HEK293 (cell line): ENCODE results near the gene TBC1D20.
A peak's percentile ranks its signal among the peaks of the same experiment; 100 is the strongest.

Experiments
- CTCF ChIA-PET: fragments of 350-600 bp; formaldehyde crosslinking; extraction: SDS; loops from one replicate; lab custom pipeline; 2021; ENCODE audit warnings: antibody characterized with exemption; lab: Yijun Ruan, JAX
- POLR2A ChIA-PET: fragments of 300-600 bp; formaldehyde crosslinking; extraction: SDS; loops from one replicate; lab custom pipeline; 2020; ENCODE audit warnings: antibody characterized with exemption, inconsistent platforms; lab: Yijun Ruan, JAX
- H3K27ac ChIP-seq: fragments of 200-500 bp; sonication (Bioruptor generic); 2 replicates; pipeline ENCODE4 v1.5.1; 2014; ENCODE audit warnings: low read depth, low read length, control low read depth, inconsistent platforms; ENCODE audit errors: extremely low read depth
- H3K36me3 ChIP-seq, 2 experiments: fragments of 200-500 bp in 1 of 2; sonication (Bioruptor generic) in 1 of 2; 1 replicate in 1 of 2; 2 replicates in 1 of 2; pipeline ENCODE4 v1.5.1; 2014 to 2017; ENCODE audit warnings: inconsistent platforms in 2 of 2, low read length in 2 of 2; ENCODE audit not compliant: control insufficient read depth in 2 of 2, insufficient read depth in 1 of 2
- H3K4me1 ChIP-seq: fragments of 200-500 bp; sonication (Bioruptor generic); 2 replicates; pipeline ENCODE4 v1.5.1; 2014; ENCODE audit warnings: mild to moderate bottlenecking, low read length, inconsistent platforms; ENCODE audit not compliant: control insufficient read depth, insufficient read depth
- H3K4me3 ChIP-seq: 2 replicates; pipeline ENCODE4 v1.5.1; 2011; ENCODE audit warnings: low read depth, mild to moderate bottlenecking, control low read depth, low read length, moderate library complexity
- H3K9me3 ChIP-seq: fragments of 200-500 bp; sonication (Bioruptor generic); 2 replicates; pipeline ENCODE4 v1.5.1; 2014; ENCODE audit warnings: low read depth, low read length, inconsistent platforms; ENCODE audit not compliant: control insufficient read depth, insufficient read depth
- FEZF1 ChIP-seq: fragments of 450-650 bp; formaldehyde crosslinking; IDR thresholded peaks from 2 replicates; pipeline ENCODE4 v1.5.1; 2016; ENCODE audit warnings: missing biosample characterization, missing genetic modification characterization
- HOXC10 ChIP-seq: sonication (generic); formaldehyde crosslinking; IDR thresholded peaks from 2 replicates; pipeline ENCODE4 v1.8.1; 2023; ENCODE audit warnings: mild to moderate bottlenecking, missing genetic modification reagents
- KLF16 ChIP-seq: fragments of 450-650 bp; formaldehyde crosslinking; IDR thresholded peaks from 2 replicates; pipeline ENCODE4 v1.5.1; 2017; ENCODE audit warnings: missing biosample characterization, missing genetic modification characterization
- RBAK ChIP-seq: fragments of 450-650 bp; formaldehyde crosslinking; IDR thresholded peaks from 2 replicates; pipeline ENCODE4 v1.5.1; 2016; ENCODE audit warnings: missing biosample characterization, missing genetic modification characterization
- ZNF10 ChIP-seq: fragments of 450-650 bp; formaldehyde crosslinking; IDR thresholded peaks from 2 replicates; pipeline ENCODE4 v1.5.1; 2017; ENCODE audit warnings: missing biosample characterization, missing genetic modification characterization
- ZNF155 ChIP-seq: fragments of 450-650 bp; formaldehyde crosslinking; IDR thresholded peaks from 2 replicates; pipeline ENCODE4 v1.5.1; 2016; ENCODE audit warnings: missing biosample characterization, missing genetic modification characterization
- ZNF211 ChIP-seq: fragments of 450-650 bp; formaldehyde crosslinking; IDR thresholded peaks from 2 replicates; pipeline ENCODE4 v1.5.1; 2016; ENCODE audit warnings: low read depth, missing biosample characterization, missing genetic modification characterization
- ZNF248 ChIP-seq: fragments of 450-650 bp; formaldehyde crosslinking; IDR thresholded peaks from 2 replicates; pipeline ENCODE4 v1.5.1; 2017; ENCODE audit warnings: missing biosample characterization, missing genetic modification characterization
- ZNF404 ChIP-seq: fragments of 450-650 bp; formaldehyde crosslinking; IDR thresholded peaks from 2 replicates; pipeline ENCODE4 v1.5.1; 2017; ENCODE audit warnings: missing biosample characterization, missing genetic modification characterization
- ZNF48 ChIP-seq: fragments of 450-650 bp; formaldehyde crosslinking; IDR thresholded peaks from 2 replicates; pipeline ENCODE4 v1.5.1; 2016; ENCODE audit warnings: missing biosample characterization, missing genetic modification characterization
- ZNF501 ChIP-seq: fragments of 450-650 bp; formaldehyde crosslinking; IDR thresholded peaks from 2 replicates; pipeline ENCODE4 v1.5.1; 2016; ENCODE audit warnings: missing biosample characterization, missing genetic modification characterization
- ZNF664 ChIP-seq: fragments of 450-650 bp; formaldehyde crosslinking; IDR thresholded peaks from 2 replicates; pipeline ENCODE4 v1.5.1; 2016; ENCODE audit warnings: missing biosample characterization, missing genetic modification characterization
- ZSCAN30 ChIP-seq: fragments of 450-650 bp; IDR thresholded peaks from 2 replicates; pipeline ENCODE4 v1.5.1; 2018; ENCODE audit warnings: missing biosample characterization, mild to moderate bottlenecking, missing genetic modification characterization, moderate library complexity
- TF ChIP-seq, protein P1 (sequence below): fragments of 450-650 bp; formaldehyde crosslinking; IDR thresholded peaks from 2 replicates; pipeline ENCODE4 v1.5.1; 2016; ENCODE audit warnings: missing biosample characterization, missing genetic modification characterization, borderline replicate concordance
- TF ChIP-seq, protein P2 (sequence below): fragments of 450-650 bp; formaldehyde crosslinking; IDR thresholded peaks from 2 replicates; pipeline ENCODE4 v1.5.1; 2016; ENCODE audit warnings: missing biosample characterization, missing genetic modification characterization, low read depth

TBC1D20 gene

DNA sequence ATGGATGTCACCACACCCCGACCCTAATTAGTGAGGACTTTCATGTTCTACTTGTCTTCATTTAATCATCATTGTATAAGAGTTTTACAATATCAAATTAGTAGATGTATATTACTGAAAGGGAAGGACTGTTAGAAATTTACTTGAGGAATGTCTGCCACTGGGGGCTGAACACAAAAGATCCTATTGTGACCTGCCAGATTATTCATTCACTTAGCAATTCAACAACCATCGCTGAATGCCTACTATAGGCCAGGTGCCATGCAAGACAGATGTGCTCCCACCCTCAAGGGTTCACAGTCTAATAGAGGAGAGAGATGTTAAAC is 62.2 kb downstream of the TBC1D20 start:
- POLR2A ChIA-PET = interaction anchor here (0.6 to 1.6 kb wide), 5 partner anchors 9 to 60 kb away, joined by 3 to 12 read pairs (median 3); partner anchors contain the start of gene NRSN2
- Histone ChIP-seq H3K4me1 (no peaks in the 10 kb centered on the region), H3K9me3 (no peaks in the 10 kb centered on the region), H3K27ac (no peak overlapping the region), H3K4me3 (no peak overlapping the region), H3K36me3 (peaks cover 6 to 26% of the 10 kb centered on the region in 2 experiments; a peak in 2 of 3 replicates)
- CTCF ChIA-PET = interaction anchor here (0.5 to 0.6 kb wide), 3 partner anchors 38 to 304 kb away, joined by 3 read pairs; no protein-coding TSS in a partner anchor
- TF ChIP-seq ZNF248 (tag by site-specific recombination) (no peak), ZNF211 (tag by site-specific recombination) (no peak), KLF16 (tag by site-specific recombination) (no peak), ZNF501 (no peak), ZNF155 (no peak), ZNF48 (tag by site-specific recombination) (no peak), ZNF10 (tag by site-specific recombination) (no peak), HOXC10 (no peak), ZSCAN30 (tag by site-specific recombination) (no peak)
- TF ChIP-seq, protein P1, sequence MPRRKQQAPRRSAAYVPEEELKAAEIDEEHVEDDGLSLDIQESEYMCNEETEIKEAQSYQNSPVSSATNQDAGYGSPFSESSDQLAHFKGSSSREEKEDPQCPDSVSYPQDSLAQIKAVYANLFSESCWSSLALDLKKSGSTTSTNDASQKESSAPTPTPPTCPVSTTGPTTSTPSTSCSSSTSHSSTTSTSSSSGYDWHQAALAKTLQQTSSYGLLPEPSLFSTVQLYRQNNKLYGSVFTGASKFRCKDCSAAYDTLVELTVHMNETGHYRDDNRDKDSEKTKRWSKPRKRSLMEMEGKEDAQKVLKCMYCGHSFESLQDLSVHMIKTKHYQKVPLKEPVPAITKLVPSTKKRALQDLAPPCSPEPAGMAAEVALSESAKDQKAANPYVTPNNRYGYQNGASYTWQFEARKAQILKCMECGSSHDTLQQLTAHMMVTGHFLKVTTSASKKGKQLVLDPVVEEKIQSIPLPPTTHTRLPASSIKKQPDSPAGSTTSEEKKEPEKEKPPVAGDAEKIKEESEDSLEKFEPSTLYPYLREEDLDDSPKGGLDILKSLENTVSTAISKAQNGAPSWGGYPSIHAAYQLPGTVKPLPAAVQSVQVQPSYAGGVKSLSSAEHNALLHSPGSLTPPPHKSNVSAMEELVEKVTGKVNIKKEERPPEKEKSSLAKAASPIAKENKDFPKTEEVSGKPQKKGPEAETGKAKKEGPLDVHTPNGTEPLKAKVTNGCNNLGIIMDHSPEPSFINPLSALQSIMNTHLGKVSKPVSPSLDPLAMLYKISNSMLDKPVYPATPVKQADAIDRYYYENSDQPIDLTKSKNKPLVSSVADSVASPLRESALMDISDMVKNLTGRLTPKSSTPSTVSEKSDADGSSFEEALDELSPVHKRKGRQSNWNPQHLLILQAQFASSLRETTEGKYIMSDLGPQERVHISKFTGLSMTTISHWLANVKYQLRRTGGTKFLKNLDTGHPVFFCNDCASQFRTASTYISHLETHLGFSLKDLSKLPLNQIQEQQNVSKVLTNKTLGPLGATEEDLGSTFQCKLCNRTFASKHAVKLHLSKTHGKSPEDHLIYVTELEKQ = no peak
- TF ChIP-seq, protein P2, sequence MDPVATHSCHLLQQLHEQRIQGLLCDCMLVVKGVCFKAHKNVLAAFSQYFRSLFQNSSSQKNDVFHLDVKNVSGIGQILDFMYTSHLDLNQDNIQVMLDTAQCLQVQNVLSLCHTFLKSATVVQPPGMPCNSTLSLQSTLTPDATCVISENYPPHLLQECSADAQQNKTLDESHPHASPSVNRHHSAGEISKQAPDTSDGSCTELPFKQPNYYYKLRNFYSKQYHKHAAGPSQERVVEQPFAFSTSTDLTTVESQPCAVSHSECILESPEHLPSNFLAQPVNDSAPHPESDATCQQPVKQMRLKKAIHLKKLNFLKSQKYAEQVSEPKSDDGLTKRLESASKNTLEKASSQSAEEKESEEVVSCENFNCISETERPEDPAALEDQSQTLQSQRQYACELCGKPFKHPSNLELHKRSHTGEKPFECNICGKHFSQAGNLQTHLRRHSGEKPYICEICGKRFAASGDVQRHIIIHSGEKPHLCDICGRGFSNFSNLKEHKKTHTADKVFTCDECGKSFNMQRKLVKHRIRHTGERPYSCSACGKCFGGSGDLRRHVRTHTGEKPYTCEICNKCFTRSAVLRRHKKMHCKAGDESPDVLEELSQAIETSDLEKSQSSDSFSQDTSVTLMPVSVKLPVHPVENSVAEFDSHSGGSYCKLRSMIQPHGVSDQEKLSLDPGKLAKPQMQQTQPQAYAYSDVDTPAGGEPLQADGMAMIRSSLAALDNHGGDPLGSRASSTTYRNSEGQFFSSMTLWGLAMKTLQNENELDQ = no peak

DNA sequence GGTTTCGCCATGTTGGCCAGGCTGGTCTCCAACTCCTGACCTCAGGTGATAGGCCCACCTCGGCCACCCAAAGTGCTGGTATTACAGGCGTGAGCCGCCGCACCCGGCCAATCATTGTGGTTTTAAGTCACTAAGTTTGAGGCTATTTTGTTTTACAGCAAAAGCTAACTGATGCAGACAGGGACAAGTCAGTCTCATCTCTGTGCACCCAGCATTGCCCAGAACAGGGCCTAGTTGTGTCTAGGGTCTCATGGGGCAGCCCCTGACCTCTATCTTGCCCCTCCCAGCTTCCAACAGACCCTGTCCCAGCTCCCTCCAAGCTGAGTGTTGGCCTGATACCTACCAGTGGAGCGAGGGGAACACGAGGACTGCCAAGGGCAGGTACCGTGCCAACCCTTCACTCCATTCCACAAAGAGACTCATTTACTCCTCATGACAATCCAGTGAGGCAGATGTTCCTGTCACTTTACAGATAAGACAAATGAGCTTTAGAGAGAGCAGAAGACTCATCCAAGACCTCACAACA is 63.1 kb downstream of the TBC1D20 start:
- no peaks in the 10 kb centered on the region for H3K9me3 ChIP-seq
- POLR2A ChIA-PET = interaction anchor here (1.1 to 1.8 kb wide), 4 partner anchors 8 to 61 kb away, joined by 3 to 12 read pairs (median 8); partner anchors contain the start of gene RBCK1
- TF ChIP-seq FEZF1 (tag by site-specific recombination) (no peak), RBAK (tag by site-specific recombination) (0 out of 2 replicates have a peak, but pooled peaks have one; percentile 19)
- TF ChIP-seq, all 188 proteins: peak for 1
- CTCF ChIA-PET = interaction anchor here (0.6 to 1.1 kb wide), 3 partner anchors 13 to 361 kb away, joined by 3 to 7 read pairs (median 3); no protein-coding TSS in a partner anchor
- Histone ChIP-seq H3K4me1 (no peaks in the 10 kb centered on the region), H3K4me3 (no peak overlapping the region), H3K27ac (no peak overlapping the region), H3K36me3 (peaks cover 13 to 35% of the 10 kb centered on the region in 2 experiments)

DNA sequence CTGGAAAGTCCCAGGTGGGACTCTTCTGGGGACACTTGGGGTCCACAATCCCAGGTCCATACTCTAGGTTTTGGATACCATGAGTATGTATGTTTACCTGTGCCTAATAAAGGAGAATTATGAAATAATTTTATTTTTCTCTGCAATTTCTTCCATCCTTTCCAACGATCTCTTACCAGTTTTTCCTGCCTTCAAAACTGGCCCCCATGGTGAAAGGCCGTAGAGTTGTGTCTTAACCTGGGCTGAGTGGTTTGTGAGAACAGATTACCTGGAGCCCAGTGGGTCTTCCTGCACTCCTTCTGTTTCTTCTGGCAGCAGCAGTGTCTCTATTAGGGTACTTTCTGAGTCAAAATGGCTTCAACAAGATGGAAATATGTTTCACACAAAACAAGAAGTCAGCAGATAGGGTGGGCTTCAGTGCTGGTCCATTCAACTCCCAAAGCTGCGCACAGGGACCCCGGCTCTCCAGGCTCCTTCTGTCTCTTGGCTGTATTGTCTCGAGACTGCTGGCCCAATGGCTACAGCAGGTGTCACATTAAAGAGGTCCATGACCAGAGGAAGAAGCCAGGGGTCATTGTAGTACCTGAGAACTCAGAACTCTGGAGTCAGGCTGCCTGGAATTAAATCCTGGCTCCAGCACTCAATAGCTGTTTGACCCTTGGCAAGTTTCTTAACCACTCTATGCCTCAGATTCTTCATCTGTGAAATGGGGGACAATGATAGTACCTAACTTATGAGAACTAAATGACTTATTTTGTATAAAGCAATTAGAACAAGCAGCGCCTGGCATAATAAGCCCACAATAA is 64.7 kb downstream of the TBC1D20 start:
- TF ChIP-seq ZNF664 (tag by site-specific recombination) = peak; percentile 72; the same call in 1 of the 2 replicates
- no peak for TF ChIP-seq ZNF404 (tag by site-specific recombination)
- H3K9me3 ChIP-seq = no peaks in the 10 kb centered on the region
- POLR2A ChIA-PET = interaction anchor here (0.6 to 1.8 kb wide), 2 partner anchors 10 to 19 kb away, joined by 3 to 8 read pairs; partner anchors contain the start of gene RBCK1
- CTCF ChIA-PET = interaction anchor here (0.5 to 1.1 kb wide), 2 partner anchors 18 to 43 kb away, joined by 3 to 7 read pairs; no protein-coding TSS in a partner anchor
- H3K36me3 ChIP-seq = peaks cover 25 to 49% of the 10 kb centered on the region in 2 experiments
- no peak overlapping the region for H3K27ac ChIP-seq
- no peaks in the 10 kb centered on the region for H3K4me1 ChIP-seq
- H3K4me3 ChIP-seq = no peak overlapping the region
